ENCODE results near the gene MRM2.
A peak's percentile ranks its signal among the peaks of the same experiment; 100 is the strongest.

The MRM2 gene

GRCh38 chr7:2245883-2246675 lies 4.1 kb upstream of the MRM2 start:
- no peak for DNase-seq

- DNase-seq = no peak
Observed at GRCh38 chr7:2244404-2244995, 2.5 kb upstream of the MRM2 start.

- DNase-seq = no peak
Observed at GRCh38 chr7:2243458-2243857, 1.5 kb upstream of the MRM2 start.

GRCh38 chr7:2242541-2243429 lies 780 bp upstream of the MRM2 start:
- DNase-seq = peak; percentile 69

- DNase-seq = no peak
Observed at GRCh38 chr7:2239242-2239641, 2.8 kb downstream of the MRM2 start.

GRCh38 chr7:2237109-2237602 lies 4.8 kb downstream of the MRM2 start:
- DNase-seq = no peak

GRCh38 chr7:2233926-2234325 lies 8.1 kb downstream of the MRM2 start:
- DNase-seq = no peak

GRCh38 chr7:2232766-2233520 lies 9.1 kb downstream of the MRM2 start, which contains the start of gene MAD1L1:
TSS of gene MAD1L1 (minus strand) at chr7:2232945. CDS start at chr7:2230133, 2,812 bp downstream.
- peak; percentile 94 for DNase-seq

GRCh38 chr7:2231992-2232765 lies 9.8 kb downstream of the MRM2 start:
- peak; percentile 68 for DNase-seq

GRCh38 chr7:2230882-2231281 lies 11.1 kb downstream of the MRM2 start:
- no peak for DNase-seq

GRCh38 chr7:2230226-2230625 lies 11.8 kb downstream of the MRM2 start:
- DNase-seq = no peak

GRCh38 chr7:2229467-2229866 lies 12.5 kb downstream of the MRM2 start:
- DNase-seq = no peak

- DNase-seq = no peak
Observed at GRCh38 chr7:2228921-2229320, 13.1 kb downstream of the MRM2 start.

GRCh38 chr7:2227699-2228098 lies 14.3 kb downstream of the MRM2 start:
- no peak for DNase-seq

GRCh38 chr7:2225830-2226229 lies 16.2 kb downstream of the MRM2 start:
- DNase-seq = no peak

GRCh38 chr7:2225336-2225735 lies 16.7 kb downstream of the MRM2 start:
- no peak for DNase-seq

GRCh38 chr7:2224934-2225333 lies 17.1 kb downstream of the MRM2 start:
- no peak for DNase-seq

- no peak for DNase-seq
Observed at GRCh38 chr7:2224491-2224928, 17.5 kb downstream of the MRM2 start.

GRCh38 chr7:2223321-2223720 lies 18.7 kb downstream of the MRM2 start:
- DNase-seq = no peak

- no peak for DNase-seq
Observed at GRCh38 chr7:2222516-2222915, 19.5 kb downstream of the MRM2 start.

- no peak for DNase-seq
Observed at GRCh38 chr7:2220954-2221353, 21.1 kb downstream of the MRM2 start.

- no peak for DNase-seq
Observed at GRCh38 chr7:2220506-2220905, 21.5 kb downstream of the MRM2 start.

Data from activated CD8-positive, alpha-beta memory T cell treated with anti-CD3 and anti-CD28 coated beads, Interleukin-2, amount 50 U/mL, for 48 hours (primary cell).